Immature natural killer cell (primary cell): Measurements from ENCODE around the gene SUB1. TPM values are rescaled to one million over a fixed set of nuclear protein-coding genes. Genes with fewer than 3 reads are reported as not detected.
"Not testable (repeated sequence)": the region's sequence is repeated elsewhere in the genome, so short reads cannot be mapped to it uniquely, and the experiment has no call there.

ENCODE experiments used
- DNase-seq, 3 donors: peaks; one replicate each; pipeline ENCODE4 v3.0.0; 2022; ENCODE audit warnings: mixed read lengths in 1 of 3
- H3K27ac Mint-ChIP-seq, 6 donors: one replicate each; pipeline ENCODE4 v1.8.0; 2020; ENCODE audit warnings: mixed read lengths in 6 of 6, mild to moderate bottlenecking in 5 of 6, inconsistent platforms in 4 of 6, moderate library complexity in 3 of 6
- H3K27me3 Mint-ChIP-seq, 3 donors: one replicate each; pipeline ENCODE4 v1.8.0; 2020 to 2021; ENCODE audit warnings: low read depth in 3 of 3, mild to moderate bottlenecking in 3 of 3, mixed read lengths in 3 of 3, moderate library complexity in 3 of 3, inconsistent platforms in 1 of 3
- H3K36me3 Mint-ChIP-seq, 3 donors: one replicate each; pipeline ENCODE4 v1.8.0; 2020; ENCODE audit warnings: mixed read lengths in 3 of 3, inconsistent platforms in 2 of 3, mild to moderate bottlenecking in 2 of 3
- H3K4me1 Mint-ChIP-seq, 2 donors: one replicate each; pipeline ENCODE4 v1.8.0; 2020; ENCODE audit warnings: inconsistent platforms in 2 of 2, mild to moderate bottlenecking in 2 of 2, mixed read lengths in 2 of 2, moderate library complexity in 1 of 2
- H3K4me3 Mint-ChIP-seq, 5 donors: one replicate each; pipeline ENCODE4 v1.8.0; 2020; ENCODE audit warnings: mild to moderate bottlenecking in 5 of 5, mixed read lengths in 5 of 5, inconsistent platforms in 3 of 5, moderate library complexity in 3 of 5
- H3K9me3 Mint-ChIP-seq, 6 donors: one replicate each; pipeline ENCODE4 v1.8.0; 2020; ENCODE audit warnings: mild to moderate bottlenecking in 6 of 6, mixed read lengths in 6 of 6, inconsistent platforms in 4 of 6, moderate library complexity in 3 of 6
- polyA plus RNA-seq, 3 donors: library from polyadenylated mRNA; unstranded; fragments of 300-500 nt; fragmentation: Illumina TruSeq; gene quantifications; one replicate each; pipeline ENCODE4 v1.2.3, GENCODE V29; 2021

Gene SUB1
- polyA plus RNA-seq, 3 donors from 2014 or later, result 471 to 654 (median 487) TPM

DNA sequence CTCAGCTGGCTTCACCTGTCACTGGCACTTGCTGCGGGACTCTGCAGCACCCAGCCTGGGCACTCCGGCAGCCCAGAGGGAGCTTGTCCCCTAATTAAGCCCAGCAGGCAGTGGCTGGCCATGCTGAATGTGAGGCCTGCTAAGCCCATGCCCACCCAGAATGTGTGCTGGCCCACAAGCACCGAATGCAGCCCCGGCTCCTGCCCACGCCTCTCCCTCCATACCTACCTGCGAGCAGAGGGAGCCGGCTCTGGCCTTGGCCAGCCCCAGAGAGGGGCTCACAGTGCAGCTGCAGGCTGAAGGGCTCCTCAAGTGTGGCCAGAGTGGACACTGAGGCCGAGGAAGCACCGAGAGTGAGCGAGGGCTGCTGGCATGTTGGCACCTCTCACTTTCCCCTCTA lies 32.4 kb upstream of the SUB1 start:
- no peaks in the 10 kb centered on the region for H3K4me1 Mint-ChIP-seq
- no peak overlapping the region for H3K27ac Mint-ChIP-seq
- H3K9me3 Mint-ChIP-seq, result peaks cover 0 to 8% (median 0%) of the 10 kb centered on the region in 6 donors
- DNase-seq, result no peak
- H3K4me3 Mint-ChIP-seq, result no peak overlapping the region
- H3K27me3 Mint-ChIP-seq, result peaks cover 0 to 2% (median 2%) of the 10 kb centered on the region in 3 donors
- no peaks in the 10 kb centered on the region for H3K36me3 Mint-ChIP-seq

GRCh38 chr5:32554181-32554780 lies 31.1 kb upstream of the SUB1 start:
- H3K27ac Mint-ChIP-seq, result not testable (repeated sequence)

GRCh38 chr5:32556543-32556942 lies 28.8 kb upstream of the SUB1 start:
- H3K27ac Mint-ChIP-seq, H3K4me1 Mint-ChIP-seq, H3K36me3 Mint-ChIP-seq, H3K9me3 Mint-ChIP-seq, H3K27me3 Mint-ChIP-seq, DNase-seq, H3K4me3 Mint-ChIP-seq: not testable (repeated sequence)

More at GRCh38 chr5:32554181-32554780, 31.1 kb upstream of the SUB1 start:
- not testable (repeated sequence) for H3K4me3 Mint-ChIP-seq, DNase-seq, H3K36me3 Mint-ChIP-seq, H3K9me3 Mint-ChIP-seq, H3K27me3 Mint-ChIP-seq, H3K4me1 Mint-ChIP-seq

GRCh38 chr5:32559411-32559810 lies 25.9 kb upstream of the SUB1 start:
- no peak overlapping the region for H3K4me3 Mint-ChIP-seq
- peaks cover 0 to 2% (median 2%) of the 10 kb centered on the region in 3 donors for H3K27me3 Mint-ChIP-seq
- H3K4me1 Mint-ChIP-seq, result no peaks in the 10 kb centered on the region
- no peaks in the 10 kb centered on the region for H3K36me3 Mint-ChIP-seq
- no peak for DNase-seq
- H3K27ac Mint-ChIP-seq, result no peak overlapping the region
- peaks cover 0 to under 1% (median 0%) of the 10 kb centered on the region in 6 donors for H3K9me3 Mint-ChIP-seq

- H3K27ac Mint-ChIP-seq, result no peak overlapping the region
- H3K9me3 Mint-ChIP-seq, result no peaks in the 10 kb centered on the region
- no peak for DNase-seq
- no peaks in the 10 kb centered on the region for H3K36me3 Mint-ChIP-seq
- H3K27me3 Mint-ChIP-seq, result peaks cover 0 to 2% (median 2%) of the 10 kb centered on the region in 3 donors
- H3K4me3 Mint-ChIP-seq, result no peak overlapping the region
- H3K4me1 Mint-ChIP-seq, result no peaks in the 10 kb centered on the region
Observed at GRCh38 chr5:32559921-32560320, 25.4 kb upstream of the SUB1 start.

DNA sequence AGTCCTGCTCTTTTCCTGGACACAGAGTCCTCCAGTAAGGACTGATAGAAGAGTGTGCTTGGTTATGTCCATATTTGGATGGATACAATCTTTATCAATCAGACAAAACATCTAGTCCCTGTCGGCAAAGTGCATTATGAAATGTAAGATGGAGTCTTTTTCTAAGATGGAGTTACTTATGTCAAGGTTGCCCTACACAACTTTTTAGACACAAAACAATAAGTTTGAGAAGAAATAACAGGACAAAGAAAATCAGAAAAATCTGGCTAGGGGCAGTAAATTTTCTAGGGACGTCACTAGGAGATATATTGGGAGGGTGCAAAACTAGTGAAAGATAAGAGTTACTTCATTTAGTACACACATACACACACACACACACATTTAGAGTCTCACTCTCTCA lies 23.3 kb upstream of the SUB1 start:
- H3K36me3 Mint-ChIP-seq, result no peaks in the 10 kb centered on the region

GRCh38 chr5:32562843-32563242 lies 22.5 kb upstream of the SUB1 start:
- H3K4me1 Mint-ChIP-seq, result no peaks in the 10 kb centered on the region

More for the DNA sequence above, 23.3 kb upstream of the SUB1 start:
- Mint-ChIP-seq H3K27ac (no peak overlapping the region), H3K9me3 (no peaks in the 10 kb centered on the region), H3K4me3 (no peak overlapping the region), H3K27me3 (peaks cover 0 to 2% (median 2%) of the 10 kb centered on the region in 3 donors), H3K4me1 (no peaks in the 10 kb centered on the region)
- DNase-seq, result no peak

GRCh38 chr5:32563614-32564013 lies 21.7 kb upstream of the SUB1 start:
- H3K4me1 Mint-ChIP-seq, result no peaks in the 10 kb centered on the region
- H3K4me3 Mint-ChIP-seq, result no peak overlapping the region
- H3K36me3 Mint-ChIP-seq, result no peaks in the 10 kb centered on the region
- no peak for DNase-seq
- no peaks in the 10 kb centered on the region for H3K9me3 Mint-ChIP-seq
- H3K27ac Mint-ChIP-seq, result no peak overlapping the region
- peaks cover 0 to under 1% (median 0%) of the 10 kb centered on the region in 3 donors for H3K27me3 Mint-ChIP-seq

More at GRCh38 chr5:32562843-32563242, 22.5 kb upstream of the SUB1 start:
- no peak overlapping the region for H3K27ac Mint-ChIP-seq
- H3K4me3 Mint-ChIP-seq, result no peak overlapping the region
- H3K9me3 Mint-ChIP-seq, result no peaks in the 10 kb centered on the region
- DNase-seq, result no peak
- peaks cover 0 to 2% (median 0%) of the 10 kb centered on the region in 3 donors for H3K27me3 Mint-ChIP-seq
- H3K36me3 Mint-ChIP-seq, result no peaks in the 10 kb centered on the region

- Mint-ChIP-seq H3K9me3 (no peaks in the 10 kb centered on the region), H3K4me3 (no peak overlapping the region), H3K4me1 (no peaks in the 10 kb centered on the region), H3K27ac (no peak overlapping the region), H3K36me3 (no peaks in the 10 kb centered on the region), H3K27me3 (peaks cover 0 to 2% (median 0%) of the 10 kb centered on the region in 3 donors)
- no peak for DNase-seq
Observed at GRCh38 chr5:32565145-32565544, 20.2 kb upstream of the SUB1 start.

GRCh38 chr5:32566319-32567111 lies 18.8 kb upstream of the SUB1 start:
- no peaks in the 10 kb centered on the region for H3K36me3 Mint-ChIP-seq
- peaks cover 0 to 2% (median 1%) of the 10 kb centered on the region in 3 donors for H3K27me3 Mint-ChIP-seq
- H3K27ac Mint-ChIP-seq, result no peak overlapping the region
- no peak overlapping the region for H3K4me3 Mint-ChIP-seq
- no peak for DNase-seq
- H3K4me1 Mint-ChIP-seq, result no peaks in the 10 kb centered on the region
- H3K9me3 Mint-ChIP-seq, result no peaks in the 10 kb centered on the region

GRCh38 chr5:32571128-32571527 lies 14.2 kb upstream of the SUB1 start:
- Mint-ChIP-seq H3K27me3 (peaks cover 0 to 2% (median 1%) of the 10 kb centered on the region in 3 donors), H3K9me3 (no peaks in the 10 kb centered on the region), H3K4me1 (no peaks in the 10 kb centered on the region), H3K4me3 (no peak overlapping the region), H3K27ac (no peak overlapping the region), H3K36me3 (no peaks in the 10 kb centered on the region)
- no peak for DNase-seq

- H3K9me3 Mint-ChIP-seq, result no peaks in the 10 kb centered on the region
- no peaks in the 10 kb centered on the region for H3K4me1 Mint-ChIP-seq
- H3K4me3 Mint-ChIP-seq, result no peak overlapping the region
- peaks cover 0 to 2% (median 1%) of the 10 kb centered on the region in 3 donors for H3K27me3 Mint-ChIP-seq
- DNase-seq, result no peak
- no peak overlapping the region for H3K27ac Mint-ChIP-seq
- no peaks in the 10 kb centered on the region for H3K36me3 Mint-ChIP-seq
Observed at GRCh38 chr5:32572778-32573480, 12.4 kb upstream of the SUB1 start.

DNA sequence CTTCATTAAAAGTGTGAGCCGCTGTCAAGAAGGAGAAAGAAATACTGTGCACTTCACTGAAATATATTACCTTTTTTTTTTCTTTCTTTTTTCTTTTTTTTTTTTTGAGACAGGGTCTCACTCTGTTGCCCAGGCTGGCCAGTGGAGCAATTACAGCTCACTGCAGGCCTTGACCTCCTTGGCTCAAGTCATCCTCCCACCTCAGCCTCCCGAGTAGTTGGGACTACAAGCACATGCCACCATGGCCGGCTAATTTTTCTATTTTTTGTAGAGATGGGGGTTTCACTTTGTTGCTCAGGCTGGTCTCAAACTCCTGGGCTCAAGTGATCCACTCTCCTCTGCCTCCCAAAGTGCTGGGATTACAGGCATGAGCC lies 11.9 kb upstream of the SUB1 start:
- H3K4me1 Mint-ChIP-seq, H3K9me3 Mint-ChIP-seq, H3K4me3 Mint-ChIP-seq, H3K36me3 Mint-ChIP-seq, H3K27ac Mint-ChIP-seq, H3K27me3 Mint-ChIP-seq, DNase-seq: not testable (repeated sequence)

GRCh38 chr5:32574540-32575175 lies 10.7 kb upstream of the SUB1 start:
- DNase-seq, result no peak
- H3K4me3 Mint-ChIP-seq, result no peak overlapping the region
- peaks cover 0 to 1% (median 0%) of the 10 kb centered on the region in 3 donors for H3K27me3 Mint-ChIP-seq
- no peaks in the 10 kb centered on the region for H3K4me1 Mint-ChIP-seq
- no peak overlapping the region for H3K27ac Mint-ChIP-seq
- H3K36me3 Mint-ChIP-seq, result no peaks in the 10 kb centered on the region
- no peaks in the 10 kb centered on the region for H3K9me3 Mint-ChIP-seq
